ENCODE results near the gene PCNX2. TPM values are rescaled to one million over a fixed set of nuclear protein-coding genes. Genes with fewer than 3 reads are reported as not detected.

The PCNX2 gene
- polyA plus RNA-seq, 3 donors, result 0.29 to 7.9 (median 0.62) TPM

DNA sequence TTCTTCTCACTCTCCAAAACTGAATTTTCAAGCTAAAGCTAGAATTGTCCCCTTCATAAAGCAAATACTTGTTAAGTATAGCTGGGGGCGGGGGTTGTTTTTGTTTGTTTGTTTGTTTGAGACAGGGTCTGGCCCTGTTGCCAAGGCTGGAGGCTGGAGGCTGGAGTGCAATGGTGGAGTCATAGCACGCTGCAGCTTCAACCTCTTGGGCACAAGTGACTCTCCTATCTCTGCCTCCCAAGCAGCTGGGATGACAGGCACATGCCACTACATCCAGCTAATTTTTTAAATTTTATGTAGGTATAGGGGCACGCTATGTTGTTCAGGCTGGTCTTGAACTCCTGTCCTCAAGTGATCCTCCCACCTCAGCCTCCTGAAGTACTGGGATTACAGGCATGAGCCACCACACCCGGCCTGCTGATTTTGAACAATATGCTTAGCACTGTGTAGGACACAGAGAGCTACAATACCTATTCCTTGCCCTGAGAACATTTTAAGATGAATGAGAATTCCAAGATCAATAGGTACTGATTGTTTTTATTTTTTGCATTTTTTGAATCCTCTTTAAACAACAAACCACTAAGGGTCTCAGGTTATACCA is 42.2 kb downstream of the PCNX2 start:
- Mint-ChIP-seq H3K9me3 (no peaks in the 10 kb centered on the region), H3K4me1 (peaks cover 46% of the 10 kb centered on the region), H3K36me3 (peaks cover 8 to 11% of the 10 kb centered on the region in 2 donors), H3K27me3 (ENCODE audit: low read depth in 3 of 3) (no peaks in the 10 kb centered on the region), H3K4me3 (no peak overlapping the region), H3K27ac (peak overlapping the region in 4 of 7 donors; percentile 13 to 74 (median 63))
- peaks cover 4 to 12% of the 10 kb centered on the region in 2 donors for H3K36me3 ChIP-seq (replicated peaks in 1 of 2; ENCODE audit: control insufficient read depth in 1 of 2, insufficient read depth in 2 of 2, low read length in 2 of 2)
- no peak overlapping the region for H3K9ac ChIP-seq (ENCODE audit: insufficient read depth, low read length, poor library complexity, severe bottlenecking)
- H2AFZ ChIP-seq (ENCODE audit: insufficient read depth, low read depth, low read length, poor library complexity, severe bottlenecking), result no peak overlapping the region
- no peak for DNase-seq
- H3K4me2 ChIP-seq (replicated peaks; ENCODE audit: extremely low read depth, low read length, poor library complexity, severe bottlenecking), result peak overlapping the region; percentile 70
- H4K20me1 ChIP-seq (ENCODE audit: insufficient read depth, low read length), result no peaks in the 10 kb centered on the region
- no peaks in the 10 kb centered on the region for H3K79me2 ChIP-seq (ENCODE audit: insufficient read depth, low read length)
- peaks cover 38 to 49% of the 10 kb centered on the region in 2 donors for H3K4me1 ChIP-seq (ENCODE audit: control insufficient read depth in 1 of 2, insufficient read depth in 2 of 2, low read length in 2 of 2)
- no peaks in the 10 kb centered on the region for H3K9me3 ChIP-seq (replicated peaks in 1 of 2; ENCODE audit: control insufficient read depth in 1 of 2, insufficient read depth in 1 of 2, low read length in 2 of 2)
- TF ChIP-seq, protein P1, sequence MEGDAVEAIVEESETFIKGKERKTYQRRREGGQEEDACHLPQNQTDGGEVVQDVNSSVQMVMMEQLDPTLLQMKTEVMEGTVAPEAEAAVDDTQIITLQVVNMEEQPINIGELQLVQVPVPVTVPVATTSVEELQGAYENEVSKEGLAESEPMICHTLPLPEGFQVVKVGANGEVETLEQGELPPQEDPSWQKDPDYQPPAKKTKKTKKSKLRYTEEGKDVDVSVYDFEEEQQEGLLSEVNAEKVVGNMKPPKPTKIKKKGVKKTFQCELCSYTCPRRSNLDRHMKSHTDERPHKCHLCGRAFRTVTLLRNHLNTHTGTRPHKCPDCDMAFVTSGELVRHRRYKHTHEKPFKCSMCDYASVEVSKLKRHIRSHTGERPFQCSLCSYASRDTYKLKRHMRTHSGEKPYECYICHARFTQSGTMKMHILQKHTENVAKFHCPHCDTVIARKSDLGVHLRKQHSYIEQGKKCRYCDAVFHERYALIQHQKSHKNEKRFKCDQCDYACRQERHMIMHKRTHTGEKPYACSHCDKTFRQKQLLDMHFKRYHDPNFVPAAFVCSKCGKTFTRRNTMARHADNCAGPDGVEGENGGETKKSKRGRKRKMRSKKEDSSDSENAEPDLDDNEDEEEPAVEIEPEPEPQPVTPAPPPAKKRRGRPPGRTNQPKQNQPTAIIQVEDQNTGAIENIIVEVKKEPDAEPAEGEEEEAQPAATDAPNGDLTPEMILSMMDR (IDR thresholded peaks at IDR 0.05), result no peak
- intact Hi-C loops (cut with micrococcal nuclease), result no loop called here
- peak overlapping the region in 1 of 2 donors; percentile 62 for H3K27ac ChIP-seq (ENCODE audit: low read depth in 1 of 2, low read length in 2 of 2)
- no peaks in the 10 kb centered on the region for H3K27me3 ChIP-seq (ENCODE audit: control insufficient read depth in 2 of 2, insufficient read depth in 2 of 2, low read length in 2 of 2)
- no CpG with 5 or more reads among the region's 4 CpGs for WGBS (ENCODE audit: insufficient coverage)
- no peak overlapping the region for H3K4me3 ChIP-seq (replicated peaks in 1 of 3; ENCODE audit: low read depth in 2 of 3, low read length in 3 of 3)

GRCh38 chr1:233252441-233252840 is 43.1 kb downstream of the PCNX2 start:
- peaks cover 0 to 7% of the 10 kb centered on the region in 2 donors for H3K36me3 Mint-ChIP-seq
- H3K27me3 Mint-ChIP-seq (ENCODE audit: low read depth in 3 of 3), result no peaks in the 10 kb centered on the region
- peak overlapping the region; percentile 16 to 70 (median 67) for H3K27ac Mint-ChIP-seq
- Histone ChIP-seq H3K9me3 (replicated peaks in 1 of 2; ENCODE audit: control insufficient read depth in 1 of 2, insufficient read depth in 1 of 2, low read length in 2 of 2) (no peaks in the 10 kb centered on the region), H3K36me3 (replicated peaks in 1 of 2; ENCODE audit: control insufficient read depth in 1 of 2, insufficient read depth in 2 of 2, low read length in 2 of 2) (peaks cover 0 to 3% of the 10 kb centered on the region in 2 donors), H3K4me1 (ENCODE audit: control insufficient read depth in 1 of 2, insufficient read depth in 2 of 2, low read length in 2 of 2) (peaks cover 38 to 49% of the 10 kb centered on the region in 2 donors), H3K4me2 (replicated peaks; ENCODE audit: extremely low read depth, low read length, poor library complexity, severe bottlenecking) (peak overlapping the region; percentile 70), H3K9ac (ENCODE audit: insufficient read depth, low read length, poor library complexity, severe bottlenecking) (no peak overlapping the region), H3K4me3 (replicated peaks in 1 of 3; ENCODE audit: low read depth in 2 of 3, low read length in 3 of 3) (peak overlapping the region in 2 of 3 experiments; percentile 40 to 59), H3K79me2 (ENCODE audit: insufficient read depth, low read length) (no peaks in the 10 kb centered on the region), H3K27ac (ENCODE audit: low read depth in 1 of 2, low read length in 2 of 2) (peak overlapping the region; percentile 41 to 62), H3K27me3 (ENCODE audit: control insufficient read depth in 2 of 2, insufficient read depth in 2 of 2, low read length in 2 of 2) (no peaks in the 10 kb centered on the region), H2AFZ (ENCODE audit: insufficient read depth, low read depth, low read length, poor library complexity, severe bottlenecking) (peak overlapping the region; percentile 37), H4K20me1 (ENCODE audit: insufficient read depth, low read length) (no peaks in the 10 kb centered on the region)
- peaks cover 0 to 2% (median 0%) of the 10 kb centered on the region in 7 donors for H3K9me3 Mint-ChIP-seq
- peak; percentile 32 to 61 (median 47) for DNase-seq
- H3K4me3 Mint-ChIP-seq, result peak overlapping the region; percentile 20 to 63
- peaks cover 49% of the 10 kb centered on the region for H3K4me1 Mint-ChIP-seq
- TF ChIP-seq, protein P1 (IDR thresholded peaks at IDR 0.05), result no peak
- intact Hi-C loops (cut with micrococcal nuclease), result no loop called here
- no CpG with 5 or more reads among the region's 2 CpGs for WGBS (ENCODE audit: insufficient coverage)

All from CD14-positive monocyte (primary cell).